ENCODE data around the gene MYO16.

- TF ChIP-seq CTCF (IDR thresholded peaks at IDR 0.05) (no peak), POLR2A (IDR thresholded peaks at IDR 0.05) (no peak), EP300 (IDR thresholded peaks at IDR 0.05) (no peak)
Measured at GRCh38 chr13:108835083-108835482, 205.7 kb downstream of the MYO16 start.

All from ovary (tissue), 3 donors.